ENCODE results near the gene DCST2. TPM values are rescaled to one million over a fixed set of nuclear protein-coding genes. Genes with fewer than 3 reads are reported as not detected.

Gene DCST2
- total and polyA plus RNA-seq, 9 of the 15 experiments (the other 6 are each of a cell fraction or from before 2014, with no cell fraction given), result 0.09 to 0.49 (median 0.11) TPM; not detected in 3

DNA sequence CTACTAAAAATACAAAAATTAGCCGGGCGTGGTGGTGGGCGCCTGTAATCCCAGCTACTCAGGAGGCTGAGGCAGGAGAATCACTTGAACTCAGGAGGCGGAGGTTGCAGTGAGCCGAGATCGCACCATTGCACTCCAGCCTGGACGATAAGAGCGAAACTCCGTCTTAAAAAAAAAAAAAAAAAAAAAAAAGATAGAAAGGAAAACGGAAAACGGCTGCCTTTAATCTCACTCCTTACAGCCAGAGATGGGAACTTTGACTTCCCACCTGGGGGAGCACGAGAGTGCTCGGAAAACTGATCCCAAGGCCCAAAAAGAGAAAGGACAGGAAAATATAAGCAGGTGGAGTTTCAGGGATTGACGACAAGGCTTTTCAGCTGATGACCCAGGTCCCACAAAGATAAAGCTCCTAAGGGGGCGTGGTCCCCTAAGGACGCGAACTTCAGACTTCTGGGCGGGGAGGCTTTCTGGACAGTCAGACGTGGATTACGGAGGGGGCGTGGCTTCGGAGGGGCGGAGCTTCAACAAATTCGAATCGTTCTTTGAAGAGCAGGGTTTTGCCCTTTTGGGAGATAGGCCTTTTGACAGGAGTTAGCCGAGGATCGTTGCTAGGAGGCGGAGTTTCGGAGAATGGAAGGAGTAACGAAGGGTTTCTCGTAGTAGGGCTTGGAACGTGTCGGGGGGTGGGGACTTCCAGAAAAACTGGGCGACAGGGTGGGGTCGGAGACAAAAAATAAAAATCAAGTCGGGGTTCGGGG, 60.1 kb downstream of the DCST2 start (continued):
- TF ChIP-seq EP300 (IDR thresholded peaks at IDR 0.05; ENCODE audit: low read length) (peak; percentile 40; the same call in 1 of the 2 replicates), HSF4 (CRISPR knock-in tag; IDR thresholded peaks at IDR 0.05; ENCODE audit: borderline replicate concordance) (no peak), ARID4B (CRISPR knock-in tag; IDR thresholded peaks at IDR 0.05) (no peak), SMAD4 (CRISPR knock-in tag; conservative IDR thresholded peaks at IDR 0.05) (peak; percentile 59; the same call in 1 of the 2 replicates), ZNF740 (CRISPR knock-in tag; IDR thresholded peaks at IDR 0.05) (no peak), ZNF740 (tag; IDR thresholded peaks at IDR 0.05) (no peak), CBX3 (IDR thresholded peaks at IDR 0.05; ENCODE audit: borderline replicate concordance in 1 of 2, low read length in 2 of 2) (no peak), VEZF1 (CRISPR knock-in tag; IDR thresholded peaks at IDR 0.05) (peak; percentile 61; the same call in 1 of the 2 replicates), AFF1 (IDR thresholded peaks at IDR 0.05; ENCODE audit: low read depth in 1 of 2, partially characterized antibody in 2 of 2) (peak in 1 of 2 experiments; percentile 30), ELF4 (CRISPR knock-in tag; IDR thresholded peaks at IDR 0.05) (no peak)
- TF ChIP-seq, protein P1, sequence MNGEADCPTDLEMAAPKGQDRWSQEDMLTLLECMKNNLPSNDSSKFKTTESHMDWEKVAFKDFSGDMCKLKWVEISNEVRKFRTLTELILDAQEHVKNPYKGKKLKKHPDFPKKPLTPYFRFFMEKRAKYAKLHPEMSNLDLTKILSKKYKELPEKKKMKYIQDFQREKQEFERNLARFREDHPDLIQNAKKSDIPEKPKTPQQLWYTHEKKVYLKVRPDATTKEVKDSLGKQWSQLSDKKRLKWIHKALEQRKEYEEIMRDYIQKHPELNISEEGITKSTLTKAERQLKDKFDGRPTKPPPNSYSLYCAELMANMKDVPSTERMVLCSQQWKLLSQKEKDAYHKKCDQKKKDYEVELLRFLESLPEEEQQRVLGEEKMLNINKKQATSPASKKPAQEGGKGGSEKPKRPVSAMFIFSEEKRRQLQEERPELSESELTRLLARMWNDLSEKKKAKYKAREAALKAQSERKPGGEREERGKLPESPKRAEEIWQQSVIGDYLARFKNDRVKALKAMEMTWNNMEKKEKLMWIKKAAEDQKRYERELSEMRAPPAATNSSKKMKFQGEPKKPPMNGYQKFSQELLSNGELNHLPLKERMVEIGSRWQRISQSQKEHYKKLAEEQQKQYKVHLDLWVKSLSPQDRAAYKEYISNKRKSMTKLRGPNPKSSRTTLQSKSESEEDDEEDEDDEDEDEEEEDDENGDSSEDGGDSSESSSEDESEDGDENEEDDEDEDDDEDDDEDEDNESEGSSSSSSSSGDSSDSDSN (IDR thresholded peaks at IDR 0.05; ENCODE audit: borderline replicate concordance in 1 of 2, low read depth in 2 of 2, low read length in 2 of 2), result 0 out of 4 replicates have a peak, but pooled peaks of 1 of the 2 experiments have one; percentile 12

Measured in K562 (cell line).